IPS-15b (cell line): ENCODE results near the gene UBE2V1.
"Not testable (repeated sequence)": the region's sequence is repeated elsewhere in the genome, so short reads cannot be mapped to it uniquely, and the experiment has no call there.

Source experiments
- H3K27me3 ChIP-seq: one replicate; pipeline ENCODE4 v1.6.1; 2013; ENCODE audit warnings: low read length; ENCODE audit not compliant: control insufficient read depth, insufficient read depth
- H3K36me3 ChIP-seq: one replicate; pipeline ENCODE4 v1.6.1; 2013; ENCODE audit warnings: low read length; ENCODE audit not compliant: control insufficient read depth, insufficient read depth
- H3K4me1 ChIP-seq: one replicate; pipeline ENCODE4 v1.6.1; 2013; ENCODE audit warnings: mild to moderate bottlenecking, low read length; ENCODE audit not compliant: control insufficient read depth, insufficient read depth
- H3K4me3 ChIP-seq: one replicate; pipeline ENCODE4 v1.5.1; 2013; ENCODE audit warnings: low read depth, low read length
- H3K9ac ChIP-seq: one replicate; pipeline ENCODE4 v1.6.1; 2013; ENCODE audit warnings: low read depth, mild to moderate bottlenecking, low read length
- H3K9me3 ChIP-seq: one replicate; pipeline ENCODE4 v1.6.1; 2013; ENCODE audit warnings: mild to moderate bottlenecking, low read length; ENCODE audit not compliant: control insufficient read depth, insufficient read depth

Gene UBE2V1

DNA sequence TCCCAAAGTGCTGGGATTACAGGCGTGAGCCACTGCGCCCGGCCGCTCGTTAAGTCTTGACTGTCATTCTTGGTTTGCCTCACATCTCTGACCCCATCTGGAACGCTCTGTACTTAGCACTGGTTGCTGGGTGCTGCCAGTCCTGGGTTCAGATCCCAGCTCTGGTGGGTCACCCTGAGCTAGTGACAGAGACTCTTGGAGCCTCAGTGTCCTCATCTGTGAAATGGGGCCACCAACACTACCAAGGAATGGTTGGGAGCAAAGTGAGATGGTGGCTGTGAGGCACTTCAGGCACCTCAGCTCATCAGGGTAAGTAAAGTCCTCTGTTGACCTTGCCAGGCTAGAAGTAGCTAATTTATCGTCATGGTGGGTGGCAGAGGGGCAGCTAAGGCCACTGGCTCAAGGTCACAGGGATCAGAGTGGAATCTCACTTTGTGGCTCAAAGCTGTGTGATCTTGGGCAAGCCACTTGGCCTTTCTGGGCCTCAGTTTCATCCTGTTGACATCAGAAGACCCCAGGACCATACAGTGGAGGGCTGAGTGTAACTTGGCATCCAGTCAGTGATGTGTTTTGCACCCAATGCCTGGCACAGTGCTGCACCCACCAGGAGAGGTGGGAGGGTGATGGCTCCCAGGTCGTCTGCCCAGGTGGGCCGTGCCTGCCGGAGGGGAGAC lies 46.7 kb downstream of the UBE2V1 start:
- Histone ChIP-seq H3K4me3 (no peak overlapping the region), H3K9me3 (no peaks in the 10 kb centered on the region), H3K4me1 (no peaks in the 10 kb centered on the region), H3K9ac (no peak overlapping the region), H3K36me3 (no peaks in the 10 kb centered on the region), H3K27me3 (no peaks in the 10 kb centered on the region)

DNA sequence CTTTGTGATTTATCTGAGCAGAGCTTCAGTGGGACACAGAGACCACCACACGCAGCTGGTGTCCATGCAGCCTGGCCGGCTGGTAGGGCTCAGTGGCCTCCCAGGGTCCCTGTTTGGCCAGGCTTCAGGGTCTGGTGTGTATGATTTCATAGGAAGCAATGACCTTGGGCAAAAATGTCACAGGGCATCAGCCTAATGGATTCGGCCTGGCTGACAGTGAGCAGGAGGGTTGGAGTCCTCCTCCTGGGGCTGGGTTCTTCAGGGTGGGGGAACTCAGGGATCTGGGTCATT lies 47.7 kb downstream of the UBE2V1 start:
- Histone ChIP-seq H3K9ac (no peak overlapping the region), H3K4me3 (no peak overlapping the region), H3K4me1 (no peaks in the 10 kb centered on the region), H3K27me3 (no peaks in the 10 kb centered on the region), H3K36me3 (no peaks in the 10 kb centered on the region), H3K9me3 (no peaks in the 10 kb centered on the region)

DNA sequence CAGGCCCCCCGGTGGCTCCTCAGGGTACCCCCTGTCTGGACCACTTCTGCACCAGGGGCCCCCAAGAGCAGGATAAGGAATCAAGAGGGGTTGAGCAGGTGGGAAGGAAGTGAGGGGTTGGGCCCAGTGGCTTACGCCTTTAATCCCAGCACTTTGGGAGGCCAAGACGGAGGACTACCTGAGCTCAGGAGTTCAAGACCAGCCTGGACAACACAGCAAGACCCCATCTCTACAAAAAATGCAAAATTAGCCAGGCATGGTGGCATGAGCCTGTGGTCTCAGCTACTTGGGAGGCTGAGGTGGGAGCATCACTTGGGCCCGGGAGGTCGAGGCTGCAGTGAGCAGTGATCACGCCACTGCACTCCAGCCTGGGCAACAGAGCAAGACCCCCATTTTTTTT lies 49.2 kb downstream of the UBE2V1 start:
- H3K9me3 ChIP-seq, H3K4me1 ChIP-seq, H3K4me3 ChIP-seq, H3K9ac ChIP-seq, H3K27me3 ChIP-seq, H3K36me3 ChIP-seq: not testable (repeated sequence)

DNA sequence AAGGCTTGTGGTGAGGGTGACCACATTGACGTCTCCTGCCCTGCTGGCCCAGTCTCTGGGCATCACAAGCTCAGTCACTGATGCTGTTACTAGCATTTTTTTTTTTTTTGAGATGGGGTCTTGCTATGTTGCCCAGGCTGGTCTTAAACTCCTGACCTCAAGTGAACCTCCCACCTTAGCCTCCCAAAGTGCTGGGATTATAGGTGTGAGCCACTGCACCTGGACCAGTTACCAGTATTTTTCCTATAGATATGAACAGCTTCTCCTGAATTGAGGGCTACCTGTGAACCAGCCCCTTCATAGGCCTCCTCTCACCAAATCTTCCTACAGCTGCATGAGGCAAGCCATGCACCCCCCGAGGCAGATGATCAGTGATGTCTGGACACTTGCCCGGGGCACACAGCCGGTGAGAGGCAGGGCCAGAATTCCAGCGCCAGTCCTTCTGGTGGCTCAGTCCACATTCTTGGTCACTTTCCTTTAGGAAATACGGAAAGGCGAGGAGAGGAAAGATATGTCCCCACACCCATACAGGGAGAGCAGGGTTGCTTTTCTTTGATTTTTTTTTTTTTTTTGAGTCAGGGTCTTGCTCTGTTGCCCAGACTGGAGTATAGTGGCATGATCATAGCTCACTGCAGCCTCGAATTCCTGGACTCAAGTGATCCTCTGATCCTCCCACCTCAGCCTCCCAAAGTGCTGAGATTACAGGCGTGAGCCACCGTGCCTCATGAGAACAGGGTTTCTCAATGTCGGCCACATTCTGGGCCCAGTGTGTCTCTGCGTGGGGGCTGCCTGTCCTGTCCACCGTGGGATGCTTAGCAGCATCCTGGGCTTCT lies 50.7 kb downstream of the UBE2V1 start:
- Histone ChIP-seq H3K9me3 (no peaks in the 10 kb centered on the region), H3K4me3 (no peak overlapping the region), H3K36me3 (no peaks in the 10 kb centered on the region), H3K9ac (no peak overlapping the region), H3K4me1 (no peaks in the 10 kb centered on the region), H3K27me3 (no peaks in the 10 kb centered on the region)

DNA sequence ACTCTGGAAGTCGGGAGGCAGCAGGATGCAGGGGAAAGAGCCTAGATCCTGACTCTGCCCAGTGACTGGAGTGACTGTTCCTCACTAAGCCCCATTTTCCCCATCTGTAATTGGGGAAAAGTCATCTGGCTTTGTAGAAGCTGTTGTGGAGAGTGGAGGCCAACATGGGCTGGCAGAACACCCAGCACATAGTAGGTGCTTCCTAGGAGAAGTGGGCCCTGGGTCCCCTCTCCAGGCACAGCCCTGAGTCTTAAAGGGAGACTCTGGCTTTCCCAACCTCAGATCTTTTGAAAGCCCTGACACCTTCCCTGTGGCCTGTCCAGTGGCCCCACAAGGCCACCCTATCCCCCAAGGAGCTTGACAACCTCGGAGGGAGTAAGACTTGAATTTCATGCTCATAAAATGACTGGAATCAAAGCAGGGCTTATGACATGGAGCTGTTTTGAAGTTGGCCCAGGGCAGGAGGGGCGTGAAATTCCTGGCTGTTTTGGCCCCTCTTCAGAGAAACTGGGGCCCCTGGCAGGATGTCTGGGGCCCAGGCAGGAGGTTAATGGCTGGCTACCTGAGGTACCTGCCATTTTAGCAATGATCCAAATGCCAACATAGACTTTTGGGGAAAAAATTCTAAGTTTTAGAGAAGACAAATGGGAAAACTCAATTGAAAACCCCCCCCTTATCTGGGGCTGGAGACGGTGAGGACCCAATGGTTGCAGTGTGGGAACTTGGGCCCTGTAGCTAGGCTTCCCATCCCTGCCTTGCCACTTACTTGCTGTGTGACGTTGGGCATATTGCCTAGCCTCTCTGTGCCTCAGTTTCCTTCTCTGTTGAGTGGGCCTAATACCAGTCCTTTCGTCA lies 51.6 kb downstream of the UBE2V1 start:
- Histone ChIP-seq H3K27me3 (no peaks in the 10 kb centered on the region), H3K9me3 (no peaks in the 10 kb centered on the region), H3K4me1 (no peaks in the 10 kb centered on the region), H3K4me3 (no peak overlapping the region), H3K36me3 (no peaks in the 10 kb centered on the region), H3K9ac (no peak overlapping the region)

DNA sequence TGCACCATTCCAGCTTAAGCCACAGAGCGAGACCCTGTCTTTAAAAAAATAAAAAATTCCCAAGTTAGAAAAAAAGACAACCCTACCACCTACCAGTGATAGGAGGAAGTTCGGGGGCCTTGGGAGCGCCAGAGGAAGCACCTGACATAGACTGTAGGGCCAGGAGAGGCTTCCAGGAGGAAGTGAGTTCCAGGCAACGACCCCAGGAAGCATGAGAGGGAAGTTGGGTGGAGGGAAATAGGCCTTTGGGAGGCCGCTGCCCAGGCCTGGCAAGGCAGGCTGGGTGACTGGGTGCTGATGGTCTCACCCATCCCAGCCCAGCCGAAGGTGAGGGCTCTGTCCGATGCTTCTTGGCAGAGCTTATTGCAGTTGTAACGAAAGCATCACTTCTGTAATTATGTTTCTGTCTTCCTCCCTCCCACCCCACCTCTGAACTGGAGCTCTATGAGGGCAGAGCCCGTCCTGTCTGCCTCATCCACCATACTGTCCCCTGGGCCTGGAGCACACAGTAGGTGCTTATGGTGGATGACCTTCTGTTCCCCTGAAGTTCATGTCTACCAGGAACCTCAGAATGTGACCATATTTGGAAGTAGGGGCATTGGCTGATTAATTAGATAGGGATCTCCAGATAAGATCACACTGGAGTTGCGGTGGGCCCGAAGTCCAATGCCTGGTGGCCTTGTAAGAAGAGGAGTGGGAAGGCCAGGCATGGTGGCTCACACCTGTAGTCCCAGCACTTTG lies 54.1 kb downstream of the UBE2V1 start:
- Histone ChIP-seq H3K9ac (no peak overlapping the region), H3K4me1 (peaks cover 3% of the 10 kb centered on the region), H3K9me3 (no peaks in the 10 kb centered on the region), H3K36me3 (no peaks in the 10 kb centered on the region), H3K27me3 (no peaks in the 10 kb centered on the region), H3K4me3 (no peak overlapping the region)

DNA sequence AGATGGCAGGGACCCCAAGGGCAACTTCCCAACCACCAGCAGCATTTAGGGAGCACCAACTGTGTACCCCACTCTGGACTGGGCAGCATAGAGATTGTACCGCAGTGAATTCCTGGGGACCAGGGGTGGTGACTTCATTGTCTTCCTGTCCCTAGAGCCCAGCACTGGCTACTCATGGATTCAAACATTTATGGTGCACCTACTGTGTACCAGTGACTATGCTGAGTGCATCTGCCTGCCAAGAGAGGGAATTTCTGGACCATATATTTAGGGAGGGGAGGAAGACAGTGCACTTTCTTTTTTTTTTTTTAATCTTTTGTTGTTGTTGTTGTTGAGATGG lies 55.3 kb downstream of the UBE2V1 start:
- Histone ChIP-seq H3K36me3 (no peaks in the 10 kb centered on the region), H3K4me1 (peaks cover 3% of the 10 kb centered on the region), H3K9me3 (no peaks in the 10 kb centered on the region), H3K4me3 (no peak overlapping the region), H3K27me3 (no peaks in the 10 kb centered on the region), H3K9ac (no peak overlapping the region)

DNA sequence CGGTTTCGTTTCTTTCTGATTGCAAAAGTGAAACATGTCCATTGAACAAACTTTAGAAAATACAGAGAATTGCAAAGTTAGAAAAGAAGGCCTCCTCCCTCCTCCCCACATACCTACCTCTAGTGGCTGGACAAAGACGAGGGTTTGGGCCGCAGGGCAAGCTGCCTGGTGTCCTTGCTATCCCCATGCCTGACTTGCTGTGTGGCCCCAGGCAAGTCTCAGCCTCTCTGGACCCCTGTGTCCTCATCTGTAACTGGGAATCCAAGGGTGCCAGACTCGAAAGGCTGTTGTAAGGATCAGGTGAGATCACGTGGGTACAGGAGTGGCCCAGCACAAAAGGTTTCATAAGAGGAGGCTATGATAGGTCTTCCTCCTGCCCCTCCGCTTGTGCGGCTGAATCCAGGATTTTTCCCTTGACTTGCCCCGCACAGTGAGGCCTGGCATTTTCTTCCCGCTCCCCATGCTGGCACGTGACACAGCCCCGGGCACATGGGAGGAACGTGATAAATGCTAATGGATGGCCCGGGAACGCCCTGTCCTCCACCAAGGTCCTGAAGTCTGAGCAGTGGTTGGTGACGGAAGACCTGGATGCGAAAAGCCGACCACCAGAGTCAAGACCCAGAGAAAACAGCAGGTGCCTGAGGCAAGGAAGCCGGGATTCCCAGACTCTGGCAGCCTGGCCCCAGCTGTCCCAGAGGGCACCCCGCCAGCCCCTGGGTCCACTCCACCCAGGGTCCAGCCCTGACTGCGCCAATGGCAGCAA lies 55.8 kb downstream of the UBE2V1 start:
- H3K36me3 ChIP-seq = no peaks in the 10 kb centered on the region
- peaks cover 3% of the 10 kb centered on the region for H3K4me1 ChIP-seq
- no peak overlapping the region for H3K4me3 ChIP-seq
- no peaks in the 10 kb centered on the region for H3K27me3 ChIP-seq
- no peaks in the 10 kb centered on the region for H3K9me3 ChIP-seq
- H3K9ac ChIP-seq = no peak overlapping the region

DNA sequence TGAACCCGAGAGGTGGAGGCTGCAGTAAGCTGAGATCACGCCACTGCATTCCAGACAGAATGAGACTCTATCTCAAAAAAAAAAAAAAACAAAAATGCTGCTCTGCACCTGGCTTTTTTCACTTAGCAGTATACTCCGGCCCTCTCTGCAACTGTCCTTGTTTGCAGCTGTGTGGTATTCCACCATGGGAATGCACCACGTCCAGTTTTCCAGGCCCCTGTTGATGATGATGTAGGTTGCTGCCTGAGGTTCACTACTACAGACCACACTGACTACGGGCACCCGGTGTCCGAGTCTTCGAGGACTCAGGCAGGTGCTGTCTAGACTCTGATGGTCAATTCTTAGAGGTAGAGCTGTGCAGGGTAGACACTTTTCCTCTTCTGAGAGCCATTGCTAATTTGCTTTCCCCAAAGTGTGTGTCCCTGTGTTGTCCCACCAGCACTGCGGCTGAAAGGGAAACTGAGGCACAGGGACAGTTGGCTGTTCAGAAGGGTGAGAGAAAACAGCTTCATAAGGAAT lies 56.5 kb downstream of the UBE2V1 start:
- Histone ChIP-seq H3K9me3 (no peaks in the 10 kb centered on the region), H3K4me3 (no peak overlapping the region), H3K9ac (no peak overlapping the region), H3K36me3 (no peaks in the 10 kb centered on the region), H3K27me3 (no peaks in the 10 kb centered on the region), H3K4me1 (peaks cover 3% of the 10 kb centered on the region)

DNA sequence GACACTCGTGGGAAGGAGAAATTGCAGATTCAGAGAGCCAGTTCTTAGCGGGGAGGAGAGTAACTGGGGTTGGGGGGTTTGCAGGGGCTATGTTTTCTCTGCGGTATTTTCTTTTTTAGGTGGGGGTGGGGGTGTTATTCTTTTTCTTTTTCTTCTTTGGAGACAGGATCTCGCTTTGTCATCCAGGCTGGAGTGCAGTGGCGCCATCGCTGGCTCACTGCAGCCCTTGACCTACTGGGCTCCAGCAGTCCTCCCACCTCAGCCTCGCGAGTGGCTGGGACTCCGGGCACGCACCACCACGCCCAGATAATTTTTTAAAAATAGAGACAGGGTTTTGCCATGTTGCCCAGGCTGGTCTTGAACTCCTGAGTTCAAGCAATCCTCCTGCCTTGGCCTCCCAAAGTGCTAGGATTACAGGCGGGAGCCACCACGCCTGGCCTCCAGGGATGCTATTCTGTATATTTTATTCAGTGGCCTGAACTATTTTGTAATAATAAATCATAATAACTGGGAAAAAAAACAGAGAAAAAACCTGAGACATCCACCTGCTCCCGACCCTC lies 57.3 kb downstream of the UBE2V1 start:
- Histone ChIP-seq H3K9ac (no peak overlapping the region), H3K9me3 (no peaks in the 10 kb centered on the region), H3K36me3 (no peaks in the 10 kb centered on the region), H3K27me3 (no peaks in the 10 kb centered on the region), H3K4me3 (no peak overlapping the region), H3K4me1 (peaks cover 3% of the 10 kb centered on the region)
